Endothelial cell (in vitro differentiated cells): Measurements from ENCODE around the gene FAM98C. TPM values are rescaled to one million over a fixed set of nuclear protein-coding genes. Genes with fewer than 3 reads are reported as not detected.

Experiments used
- DNase-seq: peaks from one replicate; pipeline ENCODE4 v3.0.0; 2021; ENCODE audit warnings: low spot score
- H3K27ac Mint-ChIP-seq: one replicate; pipeline ENCODE4 v1.8.0; 2021; ENCODE audit warnings: mixed read lengths, inconsistent platforms; ENCODE audit not compliant: unreplicated experiment
- H3K27me3 Mint-ChIP-seq: one replicate; pipeline ENCODE4 v1.8.0; 2021; ENCODE audit warnings: mild to moderate bottlenecking, moderate library complexity, mixed read lengths, inconsistent platforms; ENCODE audit not compliant: unreplicated experiment
- H3K36me3 Mint-ChIP-seq: one replicate; pipeline ENCODE4 v1.8.0; 2021; ENCODE audit warnings: mild to moderate bottlenecking, low read depth, mixed read lengths, inconsistent platforms; ENCODE audit not compliant: unreplicated experiment
- H3K4me1 Mint-ChIP-seq: one replicate; pipeline ENCODE4 v1.8.0; 2021; ENCODE audit warnings: mild to moderate bottlenecking, mixed read lengths, inconsistent platforms; ENCODE audit not compliant: unreplicated experiment
- H3K4me3 Mint-ChIP-seq: one replicate; pipeline ENCODE4 v1.8.0; 2021; ENCODE audit warnings: mild to moderate bottlenecking, mixed read lengths, inconsistent platforms; ENCODE audit not compliant: unreplicated experiment
- H3K9me3 Mint-ChIP-seq: one replicate; pipeline ENCODE4 v1.8.0; 2021; ENCODE audit warnings: mixed read lengths, inconsistent platforms; ENCODE audit not compliant: unreplicated experiment
- total RNA-seq: library from RNA; stranded (reverse); fragmentation: NEBNext Ultra II Directional; extraction: Animal tissue kit (Norgen Biotek cat#: 25700); gene quantifications from one replicate; pipeline ENCODE4 v1.2.1, GENCODE V29; 2021; ENCODE audit not compliant: unreplicated experiment
- TF ChIP-seq, protein P1 (sequence below): fragments of 200-600 bp; sonication (generic); IDR thresholded peaks from one replicate; pipeline ENCODE4 v1.5.0; 2021; ENCODE audit warnings: antibody characterized with exemption; ENCODE audit not compliant: unreplicated experiment

The FAM98C gene
- total RNA-seq, 1 donor from 2014 or later: 10.6 TPM

DNA sequence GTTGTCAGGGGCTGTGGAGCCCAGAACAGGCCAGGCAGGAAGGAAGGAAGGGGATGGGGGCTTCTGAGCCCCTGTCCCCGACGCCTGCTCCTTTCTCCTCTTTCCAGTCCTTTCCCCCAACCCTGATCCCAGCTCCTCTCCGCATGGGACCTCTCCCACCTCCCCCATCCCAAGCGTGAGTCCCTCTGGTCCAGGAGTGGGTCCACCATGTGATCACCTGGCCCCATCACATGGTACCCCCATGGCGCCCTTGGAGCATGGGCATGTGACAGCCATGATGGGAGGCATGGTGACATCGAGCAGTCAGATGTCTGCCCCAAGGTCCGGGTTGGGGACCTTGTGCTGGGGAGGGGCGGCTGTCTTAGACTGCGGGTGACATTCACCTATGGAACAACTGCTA, 39.8 kb downstream of the FAM98C start:
- H3K4me1 Mint-ChIP-seq: peaks cover 3% of the 10 kb centered on the region
- no peak overlapping the region for H3K4me3 Mint-ChIP-seq
- no peak for DNase-seq
- TF ChIP-seq, protein P1, sequence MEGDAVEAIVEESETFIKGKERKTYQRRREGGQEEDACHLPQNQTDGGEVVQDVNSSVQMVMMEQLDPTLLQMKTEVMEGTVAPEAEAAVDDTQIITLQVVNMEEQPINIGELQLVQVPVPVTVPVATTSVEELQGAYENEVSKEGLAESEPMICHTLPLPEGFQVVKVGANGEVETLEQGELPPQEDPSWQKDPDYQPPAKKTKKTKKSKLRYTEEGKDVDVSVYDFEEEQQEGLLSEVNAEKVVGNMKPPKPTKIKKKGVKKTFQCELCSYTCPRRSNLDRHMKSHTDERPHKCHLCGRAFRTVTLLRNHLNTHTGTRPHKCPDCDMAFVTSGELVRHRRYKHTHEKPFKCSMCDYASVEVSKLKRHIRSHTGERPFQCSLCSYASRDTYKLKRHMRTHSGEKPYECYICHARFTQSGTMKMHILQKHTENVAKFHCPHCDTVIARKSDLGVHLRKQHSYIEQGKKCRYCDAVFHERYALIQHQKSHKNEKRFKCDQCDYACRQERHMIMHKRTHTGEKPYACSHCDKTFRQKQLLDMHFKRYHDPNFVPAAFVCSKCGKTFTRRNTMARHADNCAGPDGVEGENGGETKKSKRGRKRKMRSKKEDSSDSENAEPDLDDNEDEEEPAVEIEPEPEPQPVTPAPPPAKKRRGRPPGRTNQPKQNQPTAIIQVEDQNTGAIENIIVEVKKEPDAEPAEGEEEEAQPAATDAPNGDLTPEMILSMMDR: no peak
- H3K27ac Mint-ChIP-seq: no peak overlapping the region
- peaks cover 12% of the 10 kb centered on the region for H3K27me3 Mint-ChIP-seq
- H3K9me3 Mint-ChIP-seq: peaks cover 4% of the 10 kb centered on the region
- H3K36me3 Mint-ChIP-seq: no peaks in the 10 kb centered on the region

DNA sequence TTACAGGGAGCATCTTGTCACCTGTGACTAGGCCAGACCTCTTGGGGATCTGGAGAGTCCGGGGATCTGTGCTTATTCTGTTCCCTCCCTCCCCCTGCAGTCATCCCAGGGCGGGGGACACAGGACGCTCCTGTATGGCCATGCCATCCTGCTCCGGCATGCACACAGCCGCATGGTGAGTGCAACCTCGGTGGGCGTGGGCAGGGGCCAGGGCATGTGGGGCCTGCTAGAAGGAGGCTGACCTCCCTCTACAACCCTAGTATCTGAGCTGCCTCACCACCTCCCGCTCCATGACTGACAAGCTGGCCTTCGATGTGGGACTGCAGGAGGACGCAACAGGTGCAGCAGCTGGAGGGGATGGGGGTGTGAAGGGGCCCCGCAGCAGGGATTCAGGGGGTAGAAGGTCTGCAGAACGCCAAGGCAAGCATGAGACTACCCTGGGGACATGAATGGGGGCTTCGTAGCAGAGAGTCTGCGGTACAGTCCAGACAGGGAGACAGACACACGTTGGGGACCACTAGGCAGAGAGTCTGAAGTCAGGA, 40.6 kb downstream of the FAM98C start:
- Mint-ChIP-seq H3K27ac (no peak overlapping the region), H3K27me3 (peaks cover 10% of the 10 kb centered on the region), H3K4me3 (no peak overlapping the region), H3K36me3 (no peaks in the 10 kb centered on the region), H3K4me1 (peaks cover 3% of the 10 kb centered on the region), H3K9me3 (peaks cover 4% of the 10 kb centered on the region)
- DNase-seq: no peak
- TF ChIP-seq, protein P1: no peak

DNA sequence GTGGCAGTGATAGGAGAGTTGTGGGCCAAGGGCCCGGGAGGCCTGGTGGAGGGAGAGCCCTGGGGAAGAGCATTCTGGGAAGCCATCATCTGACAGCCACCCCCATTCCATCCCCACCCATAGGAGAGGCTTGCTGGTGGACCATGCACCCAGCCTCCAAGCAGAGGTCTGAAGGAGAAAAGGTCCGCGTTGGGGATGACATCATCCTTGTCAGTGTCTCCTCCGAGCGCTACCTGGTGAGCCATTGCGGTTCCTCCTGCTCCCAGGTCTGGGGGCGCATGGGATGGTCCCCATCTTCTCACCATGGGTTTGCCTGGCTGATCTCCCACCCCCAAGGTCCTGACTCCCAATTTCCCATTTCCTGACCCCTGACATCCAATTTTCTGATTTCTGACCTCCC, 41.1 kb downstream of the FAM98C start:
- peaks cover 4% of the 10 kb centered on the region for H3K36me3 Mint-ChIP-seq
- TF ChIP-seq, protein P1: no peak
- peaks cover 4% of the 10 kb centered on the region for H3K9me3 Mint-ChIP-seq
- H3K4me1 Mint-ChIP-seq: peaks cover 3% of the 10 kb centered on the region
- DNase-seq: no peak
- H3K27me3 Mint-ChIP-seq: peaks cover 10% of the 10 kb centered on the region
- H3K27ac Mint-ChIP-seq: no peak overlapping the region
- no peak overlapping the region for H3K4me3 Mint-ChIP-seq

DNA sequence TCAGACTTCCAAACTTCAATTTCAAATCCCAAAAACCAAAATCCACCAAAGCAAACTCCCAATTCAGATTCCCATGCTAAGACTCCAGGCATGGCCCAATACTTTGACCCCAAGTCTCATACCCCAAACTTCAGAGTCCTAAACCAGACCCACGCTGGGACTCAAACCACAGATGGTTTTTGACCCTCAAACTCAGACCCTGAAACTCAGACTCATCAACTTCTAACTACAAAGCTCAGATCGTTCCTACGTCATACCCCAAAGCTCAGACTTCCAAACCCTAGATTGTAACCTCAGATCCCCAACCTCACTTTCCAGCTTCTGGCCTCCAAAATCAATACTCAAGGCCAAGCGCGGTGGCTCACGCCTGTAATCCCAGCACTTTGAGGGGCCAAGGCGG, 42.5 kb downstream of the FAM98C start:
- H3K9me3 Mint-ChIP-seq: peaks cover 4% of the 10 kb centered on the region
- H3K36me3 Mint-ChIP-seq: peaks cover 15% of the 10 kb centered on the region
- no peak overlapping the region for H3K27ac Mint-ChIP-seq
- peaks cover 3% of the 10 kb centered on the region for H3K4me1 Mint-ChIP-seq
- H3K27me3 Mint-ChIP-seq: peaks cover 12% of the 10 kb centered on the region
- DNase-seq: no peak
- TF ChIP-seq, protein P1: no peak
- H3K4me3 Mint-ChIP-seq: peak overlapping the region; percentile 52

DNA sequence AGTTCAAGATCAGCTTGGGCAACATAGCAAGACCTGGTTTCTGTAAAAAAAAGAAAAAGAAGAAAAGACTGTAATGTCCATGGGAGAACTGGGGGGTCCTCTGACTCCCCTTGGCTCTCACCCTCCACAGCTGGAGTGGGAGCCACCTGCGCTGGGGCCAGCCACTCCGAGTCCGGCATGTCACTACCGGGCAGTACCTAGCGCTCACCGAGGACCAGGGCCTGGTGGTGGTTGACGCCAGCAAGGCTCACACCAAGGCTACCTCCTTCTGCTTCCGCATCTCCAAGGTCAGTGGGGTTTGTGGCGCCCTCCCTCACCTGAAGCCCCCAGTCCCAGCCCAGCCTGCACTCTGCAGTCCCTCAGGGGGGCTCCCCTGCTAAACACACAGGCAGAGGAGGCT, 45.3 kb downstream of the FAM98C start:
- H3K27me3 Mint-ChIP-seq: peaks cover 19% of the 10 kb centered on the region
- TF ChIP-seq, protein P1: no peak
- H3K4me1 Mint-ChIP-seq: no peaks in the 10 kb centered on the region
- no peak overlapping the region for H3K4me3 Mint-ChIP-seq
- no peak for DNase-seq
- H3K36me3 Mint-ChIP-seq: peaks cover 16% of the 10 kb centered on the region
- H3K9me3 Mint-ChIP-seq: no peaks in the 10 kb centered on the region
- H3K27ac Mint-ChIP-seq: no peak overlapping the region
